CD14-positive monocyte (primary cell): ENCODE measurements around the gene ATP4A. TPM values are rescaled to one million over a fixed set of nuclear protein-coding genes. Genes with fewer than 3 reads are reported as not detected.

Experiments used
- DNase-seq, 3 donors: peaks; one replicate each; pipeline ENCODE4 v3.0.0-alpha.2; 2011 to 2022
- H2AFZ ChIP-seq: 2 replicates; pipeline ENCODE4 v1.6.0; 2012; ENCODE audit warnings: mild to moderate bottlenecking, low read depth, low read length, inconsistent platforms; ENCODE audit not compliant: insufficient read depth, poor library complexity, severe bottlenecking
- H3K27ac ChIP-seq, 2 donors: 1 replicate in 1 of 2; 2 replicates in 1 of 2; pipeline ENCODE4 v1.5.1; 2012 to 2013; ENCODE audit warnings: low read length in 2 of 2, control low read depth in 1 of 2, inconsistent platforms in 1 of 2, low read depth in 1 of 2, mild to moderate bottlenecking in 1 of 2
- H3K27me3 ChIP-seq, 2 donors: one replicate each; pipeline versions ENCODE4 v1.6.0 to v1.6.1; 2011 to 2013; ENCODE audit warnings: low read length in 2 of 2; ENCODE audit not compliant: control insufficient read depth in 2 of 2, insufficient read depth in 2 of 2
- H3K36me3 ChIP-seq, 2 donors: replicated peaks in 1 of 2; 1 replicate in 1 of 2; 2 replicates in 1 of 2; pipeline versions ENCODE4 v1.5.1 to v1.6.1; 2012 to 2013; ENCODE audit warnings: low read length in 2 of 2, control low read depth in 1 of 2, inconsistent platforms in 1 of 2, mild to moderate bottlenecking in 1 of 2; ENCODE audit not compliant: insufficient read depth in 2 of 2, control insufficient read depth in 1 of 2
- H3K4me1 ChIP-seq, 2 donors: 1 replicate in 1 of 2; 2 replicates in 1 of 2; pipeline versions ENCODE4 v1.5.1 to v1.6.1; 2012 to 2013; ENCODE audit warnings: low read length in 2 of 2, control low read depth in 1 of 2, inconsistent platforms in 1 of 2, mild to moderate bottlenecking in 1 of 2, moderate library complexity in 1 of 2; ENCODE audit not compliant: insufficient read depth in 2 of 2, control insufficient read depth in 1 of 2
- H3K4me2 ChIP-seq: replicated peaks from 2 replicates; pipeline ENCODE3; 2012; ENCODE audit warnings: low read length, moderate library complexity, mild to moderate bottlenecking; ENCODE audit not compliant: poor library complexity, severe bottlenecking; ENCODE audit errors: extremely low read depth
- H3K4me3 ChIP-seq, 3 experiments: fragments of 200-600 bp in 1 of 3; sonication (generic) in 1 of 3; replicated peaks in 1 of 3; 1 replicate in 2 of 3; 2 replicates in 1 of 3; pipeline ENCODE4 v1.5.1; 2011 to 2013; ENCODE audit warnings: low read length in 3 of 3, mild to moderate bottlenecking in 3 of 3, control low read depth in 2 of 3, low read depth in 2 of 3, inconsistent platforms in 1 of 3, moderate library complexity in 1 of 3
- H3K79me2 ChIP-seq: 2 replicates; pipeline ENCODE4 v1.6.0; 2012; ENCODE audit warnings: mild to moderate bottlenecking, control low read depth, inconsistent platforms, low read length, moderate library complexity; ENCODE audit not compliant: insufficient read depth
- H3K9ac ChIP-seq: 2 replicates; pipeline ENCODE4 v1.6.0; 2017; ENCODE audit warnings: low read length, mild to moderate bottlenecking; ENCODE audit not compliant: insufficient read depth, poor library complexity, severe bottlenecking
- H3K9me3 ChIP-seq, 2 donors: replicated peaks in 1 of 2; 1 replicate in 1 of 2; 2 replicates in 1 of 2; pipeline versions ENCODE4 v1.5.1 to v1.6.1; 2012 to 2013; ENCODE audit warnings: low read length in 2 of 2, control low read depth in 1 of 2; ENCODE audit not compliant: control insufficient read depth in 1 of 2, insufficient read depth in 1 of 2
- H4K20me1 ChIP-seq: 2 replicates; pipeline ENCODE4 v1.6.0; 2012; ENCODE audit warnings: mild to moderate bottlenecking, low read length, control low read depth, moderate library complexity; ENCODE audit not compliant: insufficient read depth
- H3K27ac Mint-ChIP-seq, 7 donors: one replicate each; pipeline ENCODE4 v1.8.0; 2020; ENCODE audit warnings: mild to moderate bottlenecking in 7 of 7, mixed read lengths in 7 of 7, moderate library complexity in 6 of 7, inconsistent platforms in 2 of 7
- H3K27me3 Mint-ChIP-seq, 3 donors: one replicate each; pipeline ENCODE4 v1.8.0; 2021 to 2022; ENCODE audit warnings: low read depth in 3 of 3, mild to moderate bottlenecking in 3 of 3, mixed read lengths in 3 of 3, moderate library complexity in 3 of 3, inconsistent platforms in 1 of 3
- H3K36me3 Mint-ChIP-seq, 2 donors: one replicate each; pipeline ENCODE4 v1.8.0; 2020; ENCODE audit warnings: mixed read lengths in 2 of 2, inconsistent platforms in 1 of 2, mild to moderate bottlenecking in 1 of 2
- H3K4me1 Mint-ChIP-seq: one replicate; pipeline ENCODE4 v1.8.0; 2020; ENCODE audit warnings: mild to moderate bottlenecking, mixed read lengths
- H3K4me3 Mint-ChIP-seq, 2 donors: one replicate each; pipeline ENCODE4 v1.8.0; 2020; ENCODE audit warnings: mild to moderate bottlenecking in 2 of 2, mixed read lengths in 2 of 2, moderate library complexity in 1 of 2
- H3K9me3 Mint-ChIP-seq, 7 donors: one replicate each; pipeline ENCODE4 v1.8.0; 2020 to 2022; ENCODE audit warnings: mixed read lengths in 7 of 7, mild to moderate bottlenecking in 6 of 7, moderate library complexity in 6 of 7, inconsistent platforms in 2 of 7
- WGBS: methylation state at CpG from one replicate; pipeline ENCODE4 v1.1.5; 2013; ENCODE audit warnings: missing lambda C conversion rate; ENCODE audit not compliant: insufficient coverage; 5-methylcytosine and 5-hydroxymethylcytosine counted together
- intact Hi-C, 2 donors: fragments of 100-400 bp; cut with micrococcal nuclease; formaldehyde crosslinking; loops; one replicate each; pipeline versions ENCODE4 v1.15.0 to v1.15.1; 2023
- polyA plus RNA-seq, 3 donors: library from polyadenylated mRNA; depleted of rRNA in 1 of 3; unstranded in 2 of 3; stranded (reverse) in 1 of 3; fragments of 300-500 nt in 2 of 3; fragments of >200 nt in 1 of 3; fragmentation: Illumina TruSeq in 2 of 3; gene quantifications; 1 replicate in 2 of 3; 2 replicates in 1 of 3; pipeline ENCODE4 v1.2.3, GENCODE V29; 2012 to 2021
- TF ChIP-seq, protein P1 (sequence below): fragments of 200-600 bp; IDR thresholded peaks from one replicate; pipeline ENCODE4 v1.8.0; 2022; ENCODE audit warnings: antibody characterized with exemption, mild to moderate bottlenecking

Gene ATP4A
- polyA plus RNA-seq, 3 donors = not detected

DNA sequence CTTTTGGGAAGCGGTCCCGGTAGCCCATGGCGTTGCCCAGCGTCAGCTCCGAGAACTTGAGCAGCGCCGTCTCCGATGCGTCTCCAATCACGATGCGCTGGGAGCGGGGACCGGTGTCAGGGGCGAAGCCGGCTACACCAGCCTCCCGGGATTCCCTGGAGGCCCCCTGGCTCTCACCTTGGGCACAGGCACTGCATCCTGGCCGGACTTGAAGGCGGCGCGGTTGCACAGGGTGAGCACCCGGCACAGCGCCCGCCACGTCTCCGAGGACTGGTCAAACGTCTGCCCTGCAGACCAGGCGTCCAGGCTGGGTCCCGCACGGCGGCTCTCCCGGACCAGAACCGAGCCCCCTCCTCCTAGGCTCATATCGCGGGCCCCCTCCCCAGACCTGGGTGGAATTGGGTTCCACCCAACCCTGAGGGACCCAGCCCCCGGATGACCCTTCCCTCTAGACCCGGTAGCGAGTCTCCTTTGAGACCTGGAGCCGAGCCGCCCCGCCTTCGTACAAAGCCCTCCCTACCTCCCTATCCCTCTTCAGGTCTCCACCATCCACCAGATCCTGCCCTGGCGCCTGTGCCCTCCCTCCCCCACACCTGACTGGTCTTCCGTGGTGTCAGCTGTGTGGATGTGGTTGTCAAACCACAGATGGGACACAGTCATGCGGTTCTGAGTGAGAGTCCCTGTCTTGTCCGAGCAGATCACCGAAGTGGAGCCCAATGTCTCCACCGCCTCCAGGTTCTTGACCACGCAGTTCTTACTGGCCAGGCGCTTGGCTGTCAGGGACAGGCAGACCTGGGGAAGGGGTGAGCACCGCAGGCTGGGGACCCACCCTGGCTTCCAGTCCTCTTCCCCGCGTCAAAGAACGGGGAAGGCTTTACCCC lies 4.8 kb downstream of the ATP4A start:
- Mint-ChIP-seq H3K36me3 (no peaks in the 10 kb centered on the region), H3K27me3 (peaks cover 36 to 52% (median 37%) of the 10 kb centered on the region in 3 donors), H3K9me3 (peaks cover 0 to 13% (median 2%) of the 10 kb centered on the region in 7 donors), H3K4me1 (peaks cover 10% of the 10 kb centered on the region), H3K27ac (no peak overlapping the region), H3K4me3 (peak overlapping the region; percentile 20 to 98)
- no peaks in the 10 kb centered on the region for H3K79me2 ChIP-seq
- peak overlapping the region in 1 of 3 experiments; percentile 75 for H3K4me3 ChIP-seq
- peak overlapping the region; percentile 78 for H2AFZ ChIP-seq
- H3K36me3 ChIP-seq = no peaks in the 10 kb centered on the region
- peak overlapping the region; percentile 80 for H3K4me2 ChIP-seq
- H3K9ac ChIP-seq = no peak overlapping the region
- peak in 1 of 3 donors; percentile 4 for DNase-seq
- H4K20me1 ChIP-seq = no peaks in the 10 kb centered on the region
- 29% methylated on average over 48 of the region's 53 CpGs for WGBS
- no peak overlapping the region for H3K27ac ChIP-seq
- TF ChIP-seq, protein P1, sequence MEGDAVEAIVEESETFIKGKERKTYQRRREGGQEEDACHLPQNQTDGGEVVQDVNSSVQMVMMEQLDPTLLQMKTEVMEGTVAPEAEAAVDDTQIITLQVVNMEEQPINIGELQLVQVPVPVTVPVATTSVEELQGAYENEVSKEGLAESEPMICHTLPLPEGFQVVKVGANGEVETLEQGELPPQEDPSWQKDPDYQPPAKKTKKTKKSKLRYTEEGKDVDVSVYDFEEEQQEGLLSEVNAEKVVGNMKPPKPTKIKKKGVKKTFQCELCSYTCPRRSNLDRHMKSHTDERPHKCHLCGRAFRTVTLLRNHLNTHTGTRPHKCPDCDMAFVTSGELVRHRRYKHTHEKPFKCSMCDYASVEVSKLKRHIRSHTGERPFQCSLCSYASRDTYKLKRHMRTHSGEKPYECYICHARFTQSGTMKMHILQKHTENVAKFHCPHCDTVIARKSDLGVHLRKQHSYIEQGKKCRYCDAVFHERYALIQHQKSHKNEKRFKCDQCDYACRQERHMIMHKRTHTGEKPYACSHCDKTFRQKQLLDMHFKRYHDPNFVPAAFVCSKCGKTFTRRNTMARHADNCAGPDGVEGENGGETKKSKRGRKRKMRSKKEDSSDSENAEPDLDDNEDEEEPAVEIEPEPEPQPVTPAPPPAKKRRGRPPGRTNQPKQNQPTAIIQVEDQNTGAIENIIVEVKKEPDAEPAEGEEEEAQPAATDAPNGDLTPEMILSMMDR = no peak
- peaks cover 11 to 14% of the 10 kb centered on the region in 2 donors for H3K4me1 ChIP-seq
- intact Hi-C loops = no loop called here
- peaks cover 0 to 23% of the 10 kb centered on the region in 2 donors for H3K27me3 ChIP-seq
- H3K9me3 ChIP-seq = peaks cover 0 to 5% of the 10 kb centered on the region in 2 donors

DNA sequence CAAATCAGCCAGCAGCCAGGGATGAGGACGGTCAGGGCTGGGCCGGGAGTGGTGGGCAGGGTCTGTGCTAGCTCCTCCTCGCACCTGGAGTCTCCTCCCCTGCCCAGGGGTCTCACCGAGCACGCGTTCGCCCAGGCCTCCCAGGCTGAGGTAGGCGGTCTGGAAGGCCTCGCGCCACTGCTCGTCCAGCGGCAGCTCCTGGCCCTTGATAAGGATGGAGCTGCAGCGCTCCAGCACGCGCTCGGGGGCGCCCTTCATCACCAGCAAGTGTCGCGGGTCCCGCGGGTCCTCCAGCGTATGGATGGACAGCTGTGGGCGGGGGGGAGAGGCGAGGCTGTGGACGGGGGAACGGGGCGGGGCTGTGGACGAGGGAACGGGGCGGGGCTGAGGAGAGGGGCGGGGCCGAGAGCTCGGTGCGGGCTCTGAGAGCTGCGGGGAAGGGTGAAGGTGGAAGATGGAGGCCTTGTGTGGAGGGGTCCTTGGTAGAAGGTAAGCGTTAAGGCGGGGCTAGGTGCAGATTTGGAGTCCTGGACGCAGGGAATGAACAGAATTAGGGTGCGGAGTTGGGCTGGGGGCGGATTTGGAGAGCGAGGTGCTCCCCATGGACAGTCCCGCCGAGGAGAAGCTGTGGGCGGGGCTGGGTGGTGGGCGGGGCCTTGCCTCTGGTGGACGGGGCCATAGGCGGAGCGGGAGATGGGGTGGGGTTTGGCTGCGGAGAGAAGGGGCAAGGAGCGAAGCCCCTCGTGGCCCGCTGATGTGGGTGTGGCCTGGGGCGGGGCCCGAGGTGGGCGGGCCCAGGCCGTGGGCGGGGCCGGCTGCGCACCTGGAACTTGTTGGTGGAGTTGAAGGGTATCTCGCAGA lies 5.7 kb downstream of the ATP4A start:
- DNase-seq = peak; percentile 25 to 43 (median 33)
- peaks cover 0 to 5% of the 10 kb centered on the region in 2 donors for H3K9me3 ChIP-seq
- Mint-ChIP-seq H3K4me1 (peaks cover 10% of the 10 kb centered on the region), H3K27ac (peak overlapping the region in 1 of 7 donors; percentile 48), H3K9me3 (peaks cover 0 to 13% (median 2%) of the 10 kb centered on the region in 7 donors), H3K27me3 (peaks cover 36 to 47% (median 37%) of the 10 kb centered on the region in 3 donors), H3K36me3 (no peaks in the 10 kb centered on the region), H3K4me3 (peak overlapping the region; percentile 81 to 98)
- peak overlapping the region; percentile 29 to 75 (median 38) for H3K4me3 ChIP-seq
- H3K27ac ChIP-seq = no peak overlapping the region
- intact Hi-C loops = no loop called here
- H3K4me2 ChIP-seq = peak overlapping the region; percentile 80
- TF ChIP-seq, protein P1 = no peak
- no peaks in the 10 kb centered on the region for H3K79me2 ChIP-seq
- H3K27me3 ChIP-seq = peaks cover 0 to 23% of the 10 kb centered on the region in 2 donors
- no peaks in the 10 kb centered on the region for H4K20me1 ChIP-seq
- H3K9ac ChIP-seq = no peak overlapping the region
- H3K36me3 ChIP-seq = no peaks in the 10 kb centered on the region
- 7% methylated on average over 53 of the region's 60 CpGs for WGBS
- H2AFZ ChIP-seq = peak overlapping the region; percentile 78
- peaks cover 11 to 14% of the 10 kb centered on the region in 2 donors for H3K4me1 ChIP-seq
